SKM-1 treated with dmso at 0.1 percent for 144 hours (cell line): ENCODE measurements around the gene GAS6.

ENCODE experiments used
- DNase-seq: peaks from one replicate; lab custom pipeline; 2025; ENCODE audit not compliant: unreplicated experiment; lab: John Stamatoyannopoulos, UW

Gene GAS6

DNA sequence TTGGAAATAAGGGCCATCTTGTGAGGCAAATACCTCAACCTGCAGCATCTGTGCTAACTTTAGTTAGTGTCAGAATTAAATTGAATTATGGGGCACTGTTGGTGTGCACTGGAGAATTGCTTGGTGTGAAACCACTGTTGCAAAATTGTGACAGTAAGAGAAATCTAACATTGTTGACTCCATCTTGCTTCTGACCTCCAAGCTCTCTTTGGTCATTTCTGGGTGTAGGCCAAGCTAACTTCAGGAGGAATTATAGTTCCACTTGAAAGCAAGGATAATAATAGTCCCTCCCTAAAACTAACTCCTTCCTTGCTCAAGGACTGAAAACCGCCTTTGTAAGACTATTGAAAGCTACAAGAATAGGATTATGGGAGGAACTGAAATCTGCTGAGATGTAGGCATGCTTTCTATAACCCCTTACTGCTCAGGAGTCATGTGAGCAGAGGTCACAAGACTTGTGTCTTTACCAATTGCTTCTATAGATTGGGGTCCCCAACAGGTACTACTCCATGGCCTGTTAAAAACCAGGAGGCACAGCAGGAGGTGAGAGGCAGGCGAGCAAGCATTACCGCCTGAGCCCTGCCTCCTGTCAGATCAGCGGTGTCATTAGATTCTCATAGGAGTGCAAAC is 24.9 kb upstream of the GAS6 start:
- no peak for DNase-seq

DNA sequence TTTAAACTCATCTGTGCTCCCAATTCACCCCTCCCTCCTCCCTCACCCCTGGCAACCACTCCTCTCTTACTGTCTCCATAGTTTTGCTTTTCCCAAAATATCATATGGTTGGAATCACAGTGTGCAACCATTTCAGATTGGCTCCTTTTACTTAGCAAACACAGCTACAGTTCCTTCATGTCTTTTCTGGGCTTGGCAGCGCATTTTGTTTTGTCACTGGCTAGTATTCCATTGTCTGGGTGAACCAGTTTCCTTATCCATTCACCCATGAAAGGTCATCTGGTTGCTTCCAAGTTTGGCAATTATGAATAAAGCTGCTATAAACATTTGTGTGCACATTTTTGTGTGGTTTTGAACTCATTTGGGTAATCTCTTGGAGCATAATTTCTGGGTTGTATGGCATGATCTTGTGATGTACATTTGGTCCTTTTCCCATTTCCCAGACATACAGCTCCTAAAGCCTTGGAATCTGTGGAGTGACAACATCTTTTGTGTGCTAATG is 23.9 kb upstream of the GAS6 start:
- DNase-seq, result no peak

DNA sequence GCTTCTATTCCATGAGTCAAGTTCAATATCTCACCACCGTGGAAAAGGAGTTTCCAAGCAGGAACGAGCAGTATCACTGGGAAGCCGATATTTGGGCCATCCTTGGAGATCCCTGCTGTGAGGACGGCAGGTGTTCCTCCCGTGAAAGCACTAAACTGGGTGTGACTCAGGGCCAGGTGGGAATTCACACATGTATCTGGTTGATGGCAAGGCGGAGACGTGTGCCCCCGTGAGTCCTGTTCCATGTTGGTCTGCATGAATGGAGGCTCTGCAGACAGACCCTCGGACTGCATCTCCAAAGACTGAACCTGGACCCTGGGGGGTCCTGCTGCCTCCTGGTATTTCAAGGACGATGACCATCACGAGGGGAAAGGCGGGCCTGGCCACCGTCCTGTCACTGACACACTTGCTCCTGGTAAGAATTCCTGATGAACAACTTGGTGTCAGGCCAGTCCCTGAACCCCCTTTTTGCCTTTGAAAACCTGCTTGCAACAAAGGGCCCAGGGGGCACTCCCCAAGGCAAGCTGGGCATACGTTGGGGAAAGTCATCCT is 22.8 kb upstream of the GAS6 start:
- no peak for DNase-seq

DNA sequence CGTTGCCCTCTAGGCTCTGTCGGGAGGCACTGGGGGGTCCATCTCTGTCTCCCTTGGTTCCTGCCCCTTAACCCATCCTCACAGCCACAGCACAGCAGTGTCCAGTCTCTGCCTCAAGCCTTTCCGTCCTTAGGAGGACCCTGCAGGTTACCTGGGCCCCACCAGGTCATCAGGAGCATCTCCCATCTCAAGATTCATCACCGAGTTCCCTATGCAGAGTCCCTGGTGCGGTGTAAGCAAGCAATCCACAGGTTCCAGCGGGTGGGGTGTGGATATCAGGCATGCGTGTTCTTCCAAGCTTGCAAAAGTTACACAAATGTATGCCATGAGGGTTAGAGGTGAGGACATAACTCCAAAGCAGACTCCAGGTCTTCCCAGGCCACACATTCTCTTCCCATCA is 20.9 kb upstream of the GAS6 start:
- DNase-seq, result no peak

DNA sequence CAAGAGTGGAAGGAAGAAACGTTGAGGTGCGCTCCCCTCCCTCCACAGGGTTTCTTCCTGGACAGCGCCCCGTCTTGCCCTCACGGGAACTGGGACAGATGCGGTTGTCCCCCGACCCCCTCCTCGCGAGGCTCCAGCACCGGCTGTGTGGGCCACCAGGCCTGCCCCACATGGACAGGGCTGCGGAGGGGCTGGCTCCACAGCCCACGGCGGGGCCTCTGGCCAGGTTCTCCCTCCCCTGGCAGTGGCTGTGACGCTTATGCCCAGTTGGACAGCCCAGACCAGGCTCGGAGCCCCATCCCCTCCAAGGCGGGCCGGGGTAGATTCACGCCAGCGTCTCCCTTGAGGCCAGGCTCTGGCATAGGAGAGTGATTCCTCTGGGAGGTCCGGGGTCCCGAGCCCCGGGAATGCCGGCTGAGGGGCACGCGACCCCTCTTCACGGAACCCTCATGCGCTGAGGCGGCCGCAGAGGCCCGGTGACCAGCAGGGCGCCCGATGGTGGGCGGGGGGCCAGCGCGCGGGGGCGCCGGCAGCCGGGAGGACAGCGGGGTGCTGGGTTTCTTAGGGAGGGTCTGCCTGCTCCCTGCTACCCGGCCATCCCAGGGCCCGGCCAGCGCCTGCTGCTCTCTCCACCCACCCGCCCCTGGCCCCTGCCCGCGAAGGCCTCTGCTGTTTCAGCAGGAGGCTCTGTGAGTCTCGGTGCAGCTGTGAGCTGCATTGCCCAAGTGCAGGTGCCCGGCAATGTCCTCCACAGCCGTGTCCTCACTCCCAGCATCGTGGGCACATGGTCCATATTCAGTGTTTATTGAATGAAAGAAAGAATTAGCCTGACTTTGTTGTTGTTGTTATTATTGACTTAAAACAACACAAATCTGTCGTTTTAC is 20.3 kb upstream of the GAS6 start:
- DNase-seq, result no peak

DNA sequence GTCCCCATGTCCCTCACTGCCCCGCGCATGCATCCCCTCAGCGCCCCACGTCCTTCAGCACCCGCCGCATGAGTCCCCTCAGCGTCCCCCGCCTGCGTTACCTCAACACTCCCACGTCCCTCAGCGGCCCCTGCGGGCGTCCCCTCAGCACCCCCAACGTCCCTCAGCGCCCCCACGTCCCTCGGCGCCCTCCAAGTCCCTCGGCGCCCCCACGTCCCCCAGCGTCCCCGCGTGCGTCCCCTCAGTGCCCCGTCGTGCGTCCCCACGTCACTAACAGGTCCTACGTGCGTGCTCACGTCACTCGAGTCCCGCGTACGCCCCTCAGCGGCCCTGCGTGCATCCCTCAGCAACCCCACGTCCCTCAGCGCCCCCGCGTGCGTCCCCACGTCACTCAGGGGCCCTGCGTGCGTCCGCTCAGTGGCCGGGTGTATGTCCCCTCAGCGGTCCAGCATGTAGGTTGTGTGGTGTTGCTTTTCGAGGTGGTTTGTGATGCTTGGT is 19.5 kb upstream of the GAS6 start:
- DNase-seq, result no peak

DNA sequence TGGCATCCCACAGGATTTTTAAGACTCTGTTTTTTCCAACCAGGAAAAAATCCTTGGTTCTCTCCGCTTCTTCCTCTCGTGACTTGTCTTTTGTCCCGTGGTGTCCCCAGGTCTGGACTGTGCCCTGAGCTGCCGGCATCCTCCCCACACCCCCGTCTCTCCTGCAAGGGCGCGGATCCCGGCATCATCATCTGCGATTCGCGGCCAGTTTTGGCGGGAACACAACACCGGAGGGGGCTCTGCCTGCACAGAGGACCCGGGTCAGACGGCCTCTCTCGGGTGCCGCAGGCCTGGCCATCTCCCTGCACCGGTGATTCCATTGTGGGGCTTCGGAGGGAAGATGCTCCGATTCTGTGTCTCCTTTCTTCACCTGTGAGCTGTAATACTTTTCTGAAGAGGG is 18.8 kb upstream of the GAS6 start:
- DNase-seq, result no peak

DNA sequence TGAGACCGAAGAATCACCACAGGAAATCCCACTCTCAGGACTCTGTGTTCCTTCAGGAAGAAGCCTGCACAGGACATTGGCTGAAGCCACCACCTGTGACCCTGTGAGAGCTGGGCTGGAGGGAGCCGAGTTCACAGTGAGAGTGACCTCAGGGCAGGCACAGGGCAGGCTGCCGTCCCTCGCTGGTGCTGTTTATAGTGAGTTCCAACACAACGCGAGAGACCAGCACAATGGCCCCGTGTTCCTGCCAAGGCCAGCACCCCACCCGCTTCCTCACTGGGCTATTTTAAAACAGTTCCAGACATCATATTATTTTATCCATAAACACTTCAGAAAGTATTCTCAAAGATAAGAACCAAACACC is 18.4 kb upstream of the GAS6 start:
- no peak for DNase-seq

DNA sequence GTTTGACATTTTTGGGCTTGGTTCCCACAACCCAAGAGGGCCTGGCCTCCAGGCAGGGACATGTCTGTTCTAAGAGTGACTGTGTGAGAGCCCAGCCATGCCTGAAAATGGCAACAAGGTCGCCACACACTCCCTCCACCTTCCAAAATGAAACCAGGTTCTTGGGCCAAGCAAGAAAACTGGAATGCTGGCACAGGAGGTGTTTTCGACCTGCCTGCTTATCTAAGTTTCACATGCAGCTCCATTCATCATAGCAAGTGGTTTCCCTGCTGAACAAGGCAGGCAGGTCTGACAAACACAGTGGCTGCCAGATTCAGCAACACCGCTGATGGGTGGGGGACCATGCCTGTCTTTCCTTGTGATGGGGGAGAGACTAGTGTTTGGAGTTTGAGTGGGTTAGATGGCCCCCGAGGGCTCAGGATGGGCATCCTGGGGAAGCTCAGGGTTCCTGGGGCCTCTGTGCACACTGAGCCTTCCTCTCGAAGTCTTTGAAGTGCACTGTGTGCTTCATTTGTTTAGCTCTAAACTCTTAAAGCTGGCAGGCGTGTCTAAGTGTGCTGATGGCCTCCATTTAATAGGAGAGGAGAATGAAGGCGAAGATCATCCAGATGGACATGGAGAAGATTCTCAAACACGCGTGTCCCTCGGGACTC is 17.9 kb upstream of the GAS6 start:
- DNase-seq, result no peak

DNA sequence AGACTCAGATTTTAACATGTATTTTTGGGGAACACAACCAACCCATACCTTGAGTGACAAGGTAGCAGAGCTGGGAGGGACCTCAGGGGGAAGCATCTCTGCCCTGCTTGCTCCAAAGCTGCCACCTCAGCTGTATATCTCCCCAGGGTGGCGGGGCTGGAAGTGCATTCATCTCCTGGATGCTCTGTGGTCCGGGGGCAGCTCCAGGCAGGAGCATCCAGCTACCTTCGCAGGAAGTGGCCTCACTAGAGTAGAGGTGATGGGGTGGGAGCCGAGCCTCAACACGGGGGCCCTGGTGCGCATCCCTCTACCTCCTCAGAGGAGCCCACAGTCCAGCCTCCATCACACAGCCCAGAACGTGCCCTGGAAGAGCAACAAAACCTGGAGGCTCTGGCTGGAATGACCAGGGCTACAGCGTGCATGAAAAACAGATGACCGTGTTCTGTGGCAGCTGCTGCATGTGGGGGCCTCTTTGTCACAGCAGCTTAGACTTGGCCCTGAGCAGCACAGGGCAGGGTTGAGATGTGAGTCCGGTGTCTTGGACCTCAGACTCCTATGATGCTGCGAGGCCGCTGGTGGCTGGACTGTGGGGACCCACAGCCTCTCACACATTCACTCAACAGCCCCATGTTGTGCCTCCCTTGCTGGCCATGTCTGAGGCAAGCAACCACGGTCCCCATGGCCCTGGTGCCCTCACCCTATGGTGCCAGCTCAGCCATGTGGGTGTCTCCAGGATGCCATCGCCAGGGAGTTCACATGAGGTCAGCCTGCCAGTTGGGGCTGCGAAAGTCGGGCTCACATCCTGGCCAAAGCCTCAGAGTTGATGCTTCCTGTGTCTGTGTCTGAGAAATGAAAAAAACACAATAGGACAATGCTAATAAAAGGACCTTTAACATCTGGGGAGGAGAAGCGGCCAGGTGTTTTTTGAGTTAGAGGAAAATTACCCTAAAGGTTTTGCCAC is 17.1 kb upstream of the GAS6 start:
- no peak for DNase-seq

DNA sequence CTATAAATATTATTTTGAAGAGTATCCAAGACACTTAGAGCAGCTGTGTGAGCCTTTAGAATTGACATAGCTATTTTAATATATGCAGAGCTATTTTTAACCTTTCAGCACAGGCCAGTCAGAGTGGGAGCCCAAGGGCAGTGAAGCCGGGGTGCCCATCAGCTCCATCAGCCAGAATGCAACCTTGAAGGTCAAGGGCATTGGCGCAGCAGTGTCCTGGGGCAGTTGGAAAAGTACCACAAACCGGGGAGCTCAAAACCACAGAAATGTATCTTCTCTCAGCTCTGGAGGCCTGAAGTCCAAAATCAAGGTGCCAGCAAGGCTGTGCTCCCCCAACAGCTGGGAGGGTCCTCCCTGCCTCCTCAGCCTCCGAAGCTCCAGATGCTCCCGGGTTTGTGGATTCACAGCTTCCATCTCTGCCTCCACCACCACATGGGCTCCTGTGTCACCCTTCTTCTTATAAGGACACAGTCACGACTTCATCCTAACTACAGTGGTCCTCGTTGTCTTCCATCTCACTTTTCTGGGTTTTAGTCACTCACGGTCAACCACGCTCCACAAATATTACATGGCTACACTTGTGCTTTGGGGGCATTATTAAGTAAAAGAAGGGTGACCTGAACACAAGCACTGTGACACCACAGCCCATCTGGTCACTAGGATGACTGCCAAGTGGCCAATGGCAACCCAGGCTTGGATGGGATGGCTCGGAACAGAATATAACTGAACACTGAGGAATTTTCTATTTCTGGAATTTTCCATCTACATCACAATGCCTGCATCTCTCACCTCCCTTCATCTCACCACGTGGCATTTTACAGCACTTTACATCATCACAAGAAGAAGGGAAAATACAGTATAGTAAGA is 15.9 kb upstream of the GAS6 start:
- DNase-seq, result no peak

DNA sequence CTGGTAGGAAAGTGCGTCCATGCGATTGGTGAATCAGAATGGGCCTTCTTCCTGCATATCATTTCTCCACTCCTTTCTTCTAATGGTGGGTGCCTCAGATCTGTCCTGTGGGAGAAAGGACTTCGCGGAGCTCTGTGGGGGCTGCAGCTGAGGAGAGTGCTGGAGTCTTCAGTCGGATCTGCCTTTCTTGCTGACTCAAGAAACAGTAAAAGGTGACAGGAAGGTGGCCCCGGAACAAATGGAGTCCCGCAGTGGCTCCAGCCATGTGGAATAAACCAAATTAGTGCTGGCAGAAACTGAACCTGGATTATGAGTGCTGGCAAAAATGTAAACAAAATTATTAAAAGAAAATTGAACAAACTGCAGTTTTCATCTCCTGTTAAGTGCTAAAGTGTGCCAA is 15.1 kb upstream of the GAS6 start:
- no peak for DNase-seq

DNA sequence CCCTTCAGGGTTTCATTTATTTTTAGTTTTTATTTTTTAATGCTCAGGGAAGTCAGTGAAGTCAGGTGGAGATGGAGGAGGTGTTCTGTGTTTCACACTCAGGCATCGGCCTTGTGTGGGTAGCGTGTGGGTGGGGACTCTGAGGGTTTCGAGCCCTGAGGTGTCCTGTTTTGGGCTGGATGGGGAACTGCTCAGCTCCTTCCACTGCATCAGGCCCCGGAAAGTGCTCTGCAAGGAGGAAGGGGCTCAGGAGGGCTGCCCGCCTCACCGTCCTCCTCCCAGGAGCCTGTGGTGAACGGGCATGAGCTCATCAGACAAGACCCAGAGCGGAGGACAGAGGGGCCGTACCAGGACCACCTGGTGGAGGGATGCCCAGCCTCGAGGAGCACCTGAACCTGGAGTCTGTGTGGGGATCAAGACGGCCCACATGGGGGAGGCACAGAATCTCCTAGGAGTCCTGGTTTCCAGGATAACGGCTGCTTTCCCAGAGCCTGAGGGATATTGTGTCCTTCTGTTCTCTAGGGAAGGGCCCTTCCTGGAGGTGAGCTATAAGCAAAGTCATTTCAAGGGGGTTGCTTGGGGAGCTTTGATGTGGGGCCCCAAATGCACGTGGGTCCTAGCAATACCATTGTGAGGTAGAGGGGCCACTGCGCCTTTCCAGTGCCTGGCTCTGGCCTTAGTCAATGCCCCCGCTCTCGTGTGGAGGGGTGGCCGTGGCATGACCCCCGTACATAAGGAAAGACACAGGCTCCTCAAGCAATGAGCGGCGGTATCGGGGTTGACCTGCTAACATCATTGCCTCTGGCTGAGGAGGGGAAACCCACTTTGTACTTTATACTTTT is 13.5 kb upstream of the GAS6 start:
- DNase-seq, result no peak

DNA sequence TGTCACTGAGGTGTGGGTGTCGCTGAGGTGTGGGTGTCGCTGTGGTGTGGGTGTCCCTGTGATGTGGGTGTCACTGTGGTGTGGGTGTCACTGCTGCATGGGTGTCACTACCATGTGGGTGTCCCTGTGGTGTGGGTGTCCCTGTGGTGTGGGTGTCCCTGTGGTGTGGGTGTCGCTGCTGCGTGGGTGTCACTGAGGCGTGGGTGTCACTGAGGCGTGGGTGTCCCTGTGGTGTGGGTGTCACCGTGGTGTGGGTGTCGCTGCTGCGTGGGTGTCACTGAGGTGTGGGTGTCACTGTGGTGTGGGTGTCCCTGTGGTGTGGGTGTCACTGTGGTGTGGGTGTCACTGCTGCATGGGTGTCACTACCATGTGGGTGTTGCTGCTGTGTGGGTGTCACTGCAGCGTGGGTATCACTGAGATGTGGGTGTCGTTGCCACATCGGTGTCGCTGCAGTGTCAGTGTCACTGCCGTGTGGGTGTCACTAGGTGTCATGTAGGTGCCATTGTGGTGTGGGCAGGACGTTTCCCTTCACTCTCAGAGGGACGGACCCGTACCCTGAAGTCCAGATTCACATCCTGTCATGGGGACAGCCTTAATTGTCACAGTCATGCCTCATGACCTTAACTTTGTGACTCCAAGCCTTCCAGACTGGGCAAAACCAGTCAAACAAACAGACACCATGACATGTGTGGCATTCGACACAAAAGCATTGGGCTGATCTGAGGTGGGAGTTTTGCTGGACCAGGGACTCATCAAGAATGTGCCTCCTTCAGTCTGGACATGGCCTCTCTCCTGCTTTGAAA is 12.7 kb upstream of the GAS6 start:
- DNase-seq, result no peak

DNA sequence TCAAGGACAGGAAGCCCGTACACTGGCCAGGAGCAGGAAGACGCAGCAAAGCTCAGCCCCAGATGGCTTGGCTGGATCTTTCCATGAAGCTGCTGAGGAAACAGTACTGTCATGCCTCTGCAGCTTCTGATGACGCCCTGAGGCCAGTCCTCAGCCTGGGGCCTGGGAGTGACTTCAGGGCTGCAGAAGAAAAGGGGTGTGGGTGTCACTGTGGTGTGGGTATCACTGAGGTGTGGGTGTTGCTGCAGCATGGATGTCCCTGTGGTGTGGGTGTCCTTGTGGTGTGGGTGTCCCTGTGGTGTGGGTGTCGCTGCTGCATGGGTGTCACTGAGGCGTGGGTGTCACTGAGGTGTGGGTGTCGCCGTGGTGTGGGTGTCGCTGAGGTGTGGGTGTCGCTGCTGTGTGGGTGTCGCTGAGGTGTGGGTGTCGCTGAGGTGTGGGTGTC is 12.0 kb upstream of the GAS6 start:
- no peak for DNase-seq

DNA sequence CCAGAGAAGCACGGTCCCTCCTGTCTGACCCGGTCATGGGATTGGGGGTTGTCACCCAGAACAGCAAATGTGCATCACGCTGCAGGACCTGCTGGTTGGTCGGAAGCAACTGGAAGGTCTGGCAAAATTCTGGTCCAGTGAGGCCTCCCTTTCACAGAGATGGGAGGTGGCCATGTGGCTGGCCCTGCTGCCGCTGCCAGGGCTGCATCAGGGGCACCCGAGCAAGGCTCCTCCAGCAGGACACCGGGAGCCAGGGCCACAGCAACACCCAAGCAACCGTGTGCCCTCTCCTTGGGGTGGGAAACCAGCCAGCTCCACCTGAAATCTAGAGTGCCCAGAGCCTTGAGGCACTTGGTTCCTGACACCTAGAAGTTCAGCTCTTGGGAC is 11.5 kb upstream of the GAS6 start:
- DNase-seq, result no peak

DNA sequence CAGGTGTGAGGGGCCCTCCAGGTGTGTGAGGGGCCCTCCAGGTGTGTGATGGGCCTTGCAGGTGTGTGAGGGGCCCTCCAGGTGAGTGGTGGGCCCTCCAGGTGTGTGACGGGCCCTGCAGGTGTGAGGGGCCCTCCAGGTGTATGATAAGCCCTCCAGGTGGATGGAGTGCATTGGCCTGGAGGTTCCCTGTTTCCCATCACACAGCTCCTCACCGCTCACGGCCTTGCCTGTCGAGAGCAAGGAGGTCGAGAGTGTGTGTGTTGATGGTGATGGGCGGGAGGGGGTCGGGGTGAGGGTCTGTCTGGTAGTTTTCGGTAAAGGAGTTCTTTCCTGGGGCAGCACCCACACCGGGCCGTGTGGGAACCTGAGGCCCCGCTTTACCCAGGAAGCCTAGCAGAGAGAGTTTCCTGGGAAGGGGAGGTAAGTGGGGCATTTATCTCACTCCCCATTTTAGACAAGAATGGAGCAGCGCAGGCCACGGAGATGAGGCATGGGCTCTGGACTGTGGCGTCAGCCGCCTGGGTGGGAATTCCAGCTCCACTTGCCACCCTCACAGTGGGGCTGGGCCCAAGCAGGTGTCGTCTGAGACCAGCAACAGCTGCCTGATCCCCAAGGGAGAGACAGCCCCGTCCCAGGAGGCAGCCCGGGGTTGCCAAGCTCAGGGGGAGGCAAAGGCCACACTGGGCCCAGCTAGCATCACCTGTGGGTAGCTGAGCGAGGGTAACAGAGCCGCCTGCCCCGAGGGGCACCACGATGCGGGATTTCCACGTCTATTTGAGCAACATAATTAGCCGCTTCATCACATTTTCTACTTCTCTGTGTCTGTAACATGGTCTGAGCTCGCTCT is 10.9 kb upstream of the GAS6 start:
- no peak for DNase-seq
